NK-92 treated with Interleukin-12 subunit alpha and Interleukin-12 subunit beta, amount 100 ng/mL, for 24 hours (cell line): Measurements from ENCODE around the gene COASY.

ENCODE experiments used
- DNase-seq: peaks from one replicate; lab custom pipeline; 2025; lab: John Stamatoyannopoulos, UW

The COASY gene

DNA sequence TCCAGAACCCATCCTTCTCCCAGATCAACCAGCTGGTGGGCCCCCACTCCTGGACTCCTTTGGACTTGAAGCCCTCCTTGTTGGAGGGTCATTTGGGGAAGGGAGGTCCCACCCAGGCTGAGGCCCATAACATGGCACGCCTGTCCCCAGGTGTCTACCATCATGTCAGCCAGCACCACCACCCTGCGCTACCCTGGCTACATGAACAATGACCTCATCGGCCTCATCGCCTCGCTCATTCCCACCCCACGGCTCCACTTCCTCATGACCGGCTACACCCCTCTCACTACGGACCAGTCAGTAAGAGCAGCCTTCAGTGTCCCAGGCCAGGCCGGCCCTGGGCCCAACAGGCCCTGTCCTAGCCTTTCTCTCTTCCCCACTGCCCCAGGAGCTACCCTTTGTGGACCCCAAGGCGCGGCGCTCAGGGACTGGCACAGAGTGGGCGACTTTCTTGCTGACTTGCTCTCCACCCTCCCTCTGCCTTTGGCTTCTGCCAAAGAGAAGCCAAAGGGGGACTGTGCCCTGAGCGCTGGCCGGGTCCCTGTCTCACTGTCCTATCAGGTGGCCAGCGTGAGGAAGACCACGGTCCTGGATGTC, 51.8 kb downstream of the COASY start:
- DNase-seq: no peak
